Airway epithelial cell (primary cell): ENCODE results near the gene WDR93. TPM values are rescaled to one million over a fixed set of nuclear protein-coding genes. Genes with fewer than 3 reads are reported as not detected.

Source experiments
- total RNA-seq: library from RNA; depleted of rRNA; stranded (reverse); fragments of >200 nt; gene quantifications from 2 replicates; pipeline ENCODE4 v1.2.3, GENCODE V29; 2015

WDR93 gene
- total RNA-seq, result not detected in 2 replicates

DNA sequence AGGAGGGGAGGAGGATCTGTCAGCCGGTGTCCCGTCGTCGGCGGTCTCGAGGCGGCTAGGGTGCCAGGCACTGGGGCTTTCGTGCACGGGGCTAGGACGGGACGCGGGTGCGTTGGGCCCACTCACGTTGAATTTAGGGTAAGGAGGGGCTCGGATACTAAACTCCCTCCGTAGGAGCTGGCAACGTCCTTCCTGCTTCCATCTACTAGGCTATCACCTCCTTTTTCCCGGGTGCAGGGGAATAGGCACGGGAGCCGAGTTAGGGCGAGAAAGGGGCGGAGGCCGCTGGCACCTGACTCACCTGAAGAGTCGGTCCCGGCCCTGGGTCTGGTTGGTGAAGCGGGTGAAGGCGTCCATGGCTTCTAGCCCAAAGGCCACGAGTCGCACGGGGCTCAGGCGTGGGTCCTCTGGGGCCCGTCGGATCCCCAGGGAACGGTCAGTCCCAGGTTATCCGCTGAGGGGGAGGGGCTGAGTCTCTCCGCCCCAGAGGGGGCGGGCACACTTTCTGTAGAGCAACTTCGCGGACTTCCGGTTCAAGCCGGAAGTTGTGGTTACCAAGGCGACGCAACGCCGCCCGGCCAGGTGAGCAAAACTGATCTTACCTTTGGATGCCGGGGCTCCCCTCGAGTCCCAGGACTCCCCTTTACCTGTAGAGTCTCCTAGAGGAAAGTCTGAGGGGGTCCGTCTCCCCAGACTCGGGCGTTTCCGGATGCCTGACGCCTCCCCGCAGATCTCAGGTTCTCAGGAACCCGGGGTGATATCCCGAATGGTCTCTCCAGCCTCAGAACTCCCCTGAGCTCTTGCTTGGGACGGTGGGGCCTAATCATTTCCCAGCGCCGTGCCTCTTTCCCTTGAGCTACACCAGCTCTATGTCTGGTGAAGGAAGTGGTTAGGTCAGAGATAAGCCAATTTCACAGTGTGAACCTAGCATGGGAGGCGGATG is at the start of gene WDR93, which contains the start of gene PEX11A:
TSS of gene WDR93 (plus strand) at position 536 of the 943 bp plus-strand sequence. CDS start 10,936 bp downstream, outside the sequence.
TSS of gene PEX11A (minus strand) at position 479 of the 943 bp plus-strand sequence. CDS start at position 357, 122 bp downstream.

DNA sequence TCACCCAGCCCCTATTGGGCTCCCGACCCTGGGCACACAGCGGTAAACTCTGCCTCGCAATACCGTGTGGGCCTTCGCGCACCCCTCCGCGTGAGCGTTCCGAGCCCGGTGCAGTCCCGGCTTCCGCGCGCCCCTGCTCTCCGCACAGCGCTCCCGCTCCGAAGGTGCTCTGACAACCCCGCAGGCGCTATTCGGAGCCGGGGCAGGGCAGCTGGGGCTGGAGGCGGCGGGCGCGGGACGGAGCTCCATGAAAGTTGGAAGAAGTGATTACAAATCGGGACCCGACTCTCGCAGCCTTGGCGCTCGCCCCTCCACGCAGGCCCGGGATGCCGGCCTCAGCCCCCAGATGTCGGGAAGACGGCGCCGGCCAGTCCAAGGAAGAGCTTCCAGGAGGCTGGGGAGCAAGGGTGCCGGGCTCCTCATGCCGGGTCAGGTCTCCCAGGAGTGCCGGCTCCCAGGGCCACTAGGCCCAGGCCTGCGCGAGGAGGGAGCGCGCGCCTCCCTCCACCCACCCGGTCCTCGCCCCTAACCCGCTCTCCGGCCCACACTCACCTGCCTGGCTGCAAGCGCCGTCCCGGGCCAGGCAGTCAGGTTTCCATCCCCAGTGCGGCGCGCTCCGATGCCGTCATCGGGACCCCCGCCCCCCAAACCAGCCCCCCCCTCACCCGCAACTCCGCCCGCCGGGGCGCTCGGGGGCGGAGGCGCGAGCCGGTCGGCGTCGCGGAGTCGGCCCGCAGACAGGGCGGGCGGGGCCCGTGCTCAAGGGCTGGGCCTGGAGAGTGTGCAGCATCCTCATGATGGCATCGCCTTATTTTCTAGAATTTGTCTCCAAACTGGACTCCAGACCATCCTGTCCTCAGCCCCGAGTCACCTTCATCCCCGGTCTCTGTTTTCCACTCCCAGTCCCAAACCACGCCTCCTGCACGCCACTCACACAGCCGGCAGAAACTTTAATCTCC is 35.5 kb upstream of the WDR93 start, which contains the start of gene KIF7:
TSS of gene KIF7 (minus strand) at position 621 of the 959 bp plus-strand sequence. CDS start 2,537 bp downstream, outside the sequence.

DNA sequence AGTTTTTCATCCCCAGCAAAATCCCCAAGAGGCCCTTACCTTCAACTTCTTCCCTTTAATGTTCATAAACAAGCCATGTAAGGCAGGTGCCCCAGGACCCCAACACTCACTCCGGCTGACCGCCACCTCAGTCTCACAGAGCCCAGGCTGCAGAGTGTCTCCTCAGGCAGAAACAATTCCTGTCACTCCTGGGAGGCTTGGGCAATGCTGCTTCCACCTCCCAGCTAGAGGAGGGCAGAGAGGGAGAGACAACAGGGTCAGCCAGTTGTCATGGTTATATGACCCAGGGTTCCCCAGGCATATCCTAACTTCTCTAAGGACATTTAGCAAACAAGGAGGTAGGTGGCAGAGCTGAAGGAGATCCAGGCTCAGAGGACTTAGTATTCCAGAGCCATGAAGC is 11.4 kb upstream of the WDR93 start, which contains the start of gene PLIN1:
TSS of gene PLIN1 (minus strand) at position 156 of the 400 bp plus-strand sequence. CDS start 1,878 bp downstream, outside the sequence.

DNA sequence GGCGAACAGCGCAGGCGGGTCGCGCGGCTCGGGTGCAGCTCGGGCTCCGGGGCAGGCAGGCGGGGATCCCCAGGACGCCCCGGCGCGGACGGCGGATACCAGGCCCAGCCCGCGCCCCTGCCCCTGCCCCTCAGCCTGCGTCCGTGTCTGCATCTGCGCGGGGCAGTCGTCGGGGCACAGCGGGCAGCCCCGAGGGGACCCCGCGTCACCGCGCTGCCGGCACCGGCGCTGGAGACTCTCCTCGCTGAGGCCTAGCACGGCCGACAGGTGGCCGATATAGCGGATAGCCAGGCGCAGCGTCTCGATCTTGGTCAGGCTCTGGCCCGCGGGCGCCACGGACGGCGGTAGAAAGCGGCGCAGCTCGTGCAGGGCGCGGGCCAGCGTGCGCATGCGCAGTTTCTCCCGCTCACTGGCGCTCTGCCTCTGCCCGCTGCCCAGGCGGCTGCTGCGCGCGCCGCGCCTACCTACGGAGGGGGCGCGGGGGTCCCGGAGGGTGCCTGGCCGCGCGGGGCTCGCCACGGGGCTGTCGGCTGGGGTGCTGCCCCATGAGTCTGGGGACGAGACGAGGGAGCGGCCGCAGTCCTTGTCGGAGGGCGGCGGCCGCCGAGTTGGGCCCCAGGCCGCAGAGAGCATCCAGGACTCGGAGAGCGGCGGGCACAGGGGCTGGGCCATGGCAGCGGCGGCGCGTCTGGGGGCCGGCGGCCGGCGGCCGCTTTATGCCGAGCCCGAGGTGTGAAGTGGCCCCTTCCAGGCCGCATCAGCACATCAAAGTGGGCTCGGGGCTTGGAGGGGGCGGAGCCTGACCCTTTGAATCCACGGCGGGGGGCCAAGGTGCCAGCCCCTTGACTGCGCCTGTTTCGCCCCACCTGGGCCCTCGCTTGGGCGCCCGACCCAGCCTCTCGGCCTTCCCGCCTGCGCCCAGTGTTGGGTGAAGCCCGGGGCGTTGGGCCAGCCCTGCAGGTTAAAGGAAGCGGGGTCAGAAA is 60.2 kb downstream of the WDR93 start, which contains the start of gene MESP1:
TSS of gene MESP1 (minus strand) at position 690 of the 983 bp plus-strand sequence. CDS start at position 672, 18 bp downstream.

DNA sequence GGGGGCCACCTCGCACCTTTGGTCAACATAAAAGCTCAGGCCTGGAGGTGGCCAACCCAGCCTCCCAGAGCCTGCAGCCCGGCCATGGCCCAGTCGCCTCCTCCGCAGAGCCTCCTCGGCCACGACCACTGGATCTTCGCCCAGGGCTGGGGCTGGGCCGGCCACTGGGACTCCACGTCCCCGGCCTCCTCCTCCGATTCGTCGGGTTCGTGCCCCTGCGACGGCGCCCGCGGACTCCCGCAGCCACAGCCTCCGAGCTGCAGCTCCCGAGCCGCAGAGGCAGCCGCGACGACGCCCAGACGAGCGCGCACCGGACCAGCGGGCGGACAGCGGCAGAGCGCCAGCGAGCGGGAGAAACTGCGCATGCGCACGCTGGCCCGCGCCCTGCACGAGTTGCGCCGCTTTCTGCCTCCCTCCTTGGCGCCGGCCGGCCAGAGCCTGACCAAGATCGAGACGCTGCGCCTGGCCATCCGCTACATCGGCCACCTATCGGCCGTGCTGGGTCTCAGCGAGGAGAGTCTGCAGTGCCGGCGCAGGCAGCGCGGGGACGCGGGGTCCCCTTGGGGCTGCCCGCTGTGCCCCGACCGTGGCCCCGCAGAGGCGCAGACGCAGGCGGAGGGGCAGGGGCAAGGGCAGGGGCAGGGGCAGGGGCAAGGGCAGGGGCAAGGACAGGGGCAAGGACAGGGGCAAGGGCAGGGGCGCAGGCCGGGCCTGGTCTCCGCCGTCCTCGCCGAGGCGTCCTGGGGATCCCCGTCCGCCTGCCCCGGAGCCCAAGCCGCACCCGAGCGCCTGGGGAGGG is 85.9 kb downstream of the WDR93 start, which contains the start of gene MESP2:
TSS of gene MESP2 (plus strand) at position 59 of the 799 bp plus-strand sequence. CDS start at position 85, 26 bp downstream.

Other genes starting within 250 kb of the WDR93 start
- gene RHCG, start 194.2 kb upstream of the WDR93 start, total RNA-seq, result 274 and 296 TPM in 2 replicates
- gene TICRR, start 115.3 kb upstream of the WDR93 start, total RNA-seq, result 6.3 and 7.6 TPM in 2 replicates
- 1.9 and 2.9 TPM in 2 replicates for gene KIF7, start 35.3 kb upstream of the WDR93 start, total RNA-seq
- gene PLIN1, start 11.4 kb upstream of the WDR93 start, total RNA-seq, result 0.07 and 0.28 TPM in 2 replicates
- 4.2 and 5.1 TPM in 2 replicates for gene PEX11A, start 57 bp upstream of the WDR93 start, total RNA-seq
- gene MESP1, start 60.4 kb downstream of the WDR93 start, total RNA-seq, result 0.07 TPM in 1 of 2 replicates, not detected in the other
- gene MESP2, start 85.5 kb downstream of the WDR93 start, total RNA-seq, result 0.37 and 0.42 TPM in 2 replicates
- 1.3 and 1.8 TPM in 2 replicates for gene ANPEP, start 124.0 kb downstream of the WDR93 start, total RNA-seq
- 37.8 and 63.5 TPM in 2 replicates for gene AP3S2, start 203.2 kb downstream of the WDR93 start, total RNA-seq
- 8.8 and 14.1 TPM in 2 replicates for gene ARPIN, start 222.1 kb downstream of the WDR93 start, total RNA-seq